Measurements from ENCODE around the gene AP5M1.
A peak's percentile ranks its signal among the peaks of the same experiment; 100 is the strongest.
"Not testable (repeated sequence)": the region's sequence is repeated elsewhere in the genome, so short reads cannot be mapped to it uniquely, and the experiment has no call there.

Gene AP5M1

DNA sequence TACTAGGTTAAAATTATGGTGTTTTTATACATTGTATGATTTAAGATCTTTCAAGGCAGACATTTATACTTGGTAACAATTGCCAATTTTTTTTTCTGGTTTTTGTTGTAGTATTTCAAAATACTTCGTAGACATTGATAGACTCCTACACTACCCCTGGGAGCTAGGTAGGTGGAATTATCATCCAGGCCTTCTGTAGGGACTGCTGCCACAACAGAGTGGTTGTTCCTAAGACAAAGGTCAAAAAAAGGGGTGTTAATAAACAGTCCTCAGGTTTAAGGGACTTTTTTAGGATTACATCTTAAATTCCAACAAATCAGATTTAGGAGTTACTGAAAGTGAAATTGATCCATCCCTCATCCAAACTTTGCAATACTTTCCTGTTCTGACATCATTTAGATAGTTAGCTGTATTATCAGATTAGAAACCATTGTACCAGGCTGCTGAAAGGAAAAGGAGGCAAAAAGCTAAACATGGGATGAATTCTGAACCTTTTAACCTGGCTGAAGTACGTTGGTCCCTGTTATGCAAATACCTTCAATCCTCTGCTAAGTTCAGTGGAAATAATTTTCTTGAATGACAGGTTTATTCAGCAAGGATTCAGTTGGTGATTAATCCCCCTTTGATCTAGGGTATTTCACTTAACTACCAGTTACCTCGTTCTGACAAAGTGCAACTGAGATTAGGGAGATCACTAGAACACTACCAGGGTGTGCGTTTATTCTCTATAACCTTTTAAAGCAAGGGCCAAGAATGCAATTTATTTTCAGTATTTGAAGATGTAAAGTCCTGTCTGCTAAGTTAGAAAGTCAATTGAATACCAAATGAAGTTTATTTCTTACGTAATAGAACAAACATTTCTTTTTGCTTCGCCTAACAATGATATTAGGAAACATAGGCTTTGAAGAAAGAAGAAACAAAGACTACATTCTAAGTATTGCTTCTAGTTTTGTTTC, 23.2 kb downstream of the AP5M1 start:
- DNase-seq (ENCODE audit: low read depth): no peak

DNA sequence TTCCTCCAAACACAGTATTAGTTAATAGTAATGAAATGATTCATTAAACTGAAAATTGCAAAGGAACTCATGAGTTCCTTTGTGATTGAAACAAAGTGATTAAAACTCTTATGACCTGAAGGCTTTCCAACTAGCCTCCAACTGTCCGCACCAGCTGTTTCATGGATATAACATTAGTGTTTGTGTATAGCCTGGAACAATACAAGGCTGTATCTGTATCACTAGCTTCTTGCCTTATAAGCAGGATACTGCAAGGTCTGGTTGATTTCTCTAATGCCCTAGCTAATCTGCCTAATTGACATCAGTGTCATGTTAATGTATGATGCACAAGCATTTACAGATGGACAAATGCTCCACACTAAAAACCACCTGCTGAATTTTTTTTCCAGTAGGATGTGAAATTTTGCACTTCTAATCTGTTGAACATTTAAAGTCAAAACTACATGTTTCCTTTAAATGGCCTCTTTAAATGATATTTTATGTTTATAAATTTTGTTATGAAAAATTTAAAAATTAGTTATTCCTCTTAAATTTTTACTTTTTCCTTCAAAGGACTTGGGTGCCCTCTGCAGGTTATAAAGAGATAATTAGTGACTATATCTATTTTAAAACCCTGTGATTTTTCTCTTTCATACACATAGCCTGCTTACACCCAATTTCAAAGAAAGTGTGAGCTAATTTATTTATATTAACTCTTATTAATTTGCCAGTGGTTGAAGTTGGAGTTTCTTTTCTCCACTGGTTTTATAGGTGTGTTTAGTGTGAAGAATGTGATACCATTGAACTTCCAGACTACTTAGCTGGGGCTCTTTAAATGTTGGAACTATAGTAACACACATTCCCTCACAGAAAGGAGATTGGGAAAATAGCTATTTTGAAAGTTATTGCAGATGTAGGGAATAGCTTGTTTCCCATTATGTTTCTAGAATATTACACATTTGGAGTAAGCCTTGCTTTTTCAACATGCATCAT, 25.4 kb downstream of the AP5M1 start:
- no peak for DNase-seq (ENCODE audit: low read depth)

DNA sequence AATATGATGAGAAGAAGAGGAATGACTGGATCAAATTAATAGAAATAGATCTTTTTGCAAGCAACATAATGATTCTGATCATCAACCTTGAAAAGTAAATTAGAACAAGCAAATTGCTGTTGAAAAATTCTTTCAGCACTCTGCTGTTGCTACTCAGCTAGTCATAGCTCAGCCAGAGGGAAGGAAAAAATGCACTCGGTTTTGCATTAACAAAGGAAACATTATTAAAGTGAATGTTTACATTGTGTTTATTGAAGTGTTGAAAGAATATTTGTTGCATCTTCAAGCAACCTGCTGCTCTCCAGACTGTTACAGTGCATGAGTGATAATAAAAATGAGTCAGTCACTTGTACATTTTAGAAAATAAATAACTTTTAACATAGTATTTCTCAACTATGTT, 26.5 kb downstream of the AP5M1 start:
- DNase-seq (ENCODE audit: low read depth): no peak

DNA sequence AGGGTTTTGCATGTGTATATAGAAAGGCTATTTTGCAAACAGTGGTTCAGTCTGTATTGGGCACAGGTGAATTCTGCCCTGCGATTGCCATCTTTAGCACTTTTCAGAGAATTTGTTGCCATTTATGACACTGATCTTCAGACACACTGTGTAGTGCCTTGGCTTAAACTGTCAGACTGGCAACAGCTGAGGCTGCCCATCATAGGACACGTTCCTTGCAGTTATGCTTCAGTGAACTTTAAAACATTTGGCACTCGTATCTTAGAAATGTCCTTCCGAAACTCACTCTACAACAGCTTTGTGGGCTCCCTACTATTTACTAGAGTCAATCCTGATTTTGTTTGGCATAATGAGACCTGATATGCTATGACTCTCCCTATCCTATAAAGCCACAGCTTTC, 29.1 kb downstream of the AP5M1 start:
- DNase-seq (ENCODE audit: low read depth): no peak

DNA sequence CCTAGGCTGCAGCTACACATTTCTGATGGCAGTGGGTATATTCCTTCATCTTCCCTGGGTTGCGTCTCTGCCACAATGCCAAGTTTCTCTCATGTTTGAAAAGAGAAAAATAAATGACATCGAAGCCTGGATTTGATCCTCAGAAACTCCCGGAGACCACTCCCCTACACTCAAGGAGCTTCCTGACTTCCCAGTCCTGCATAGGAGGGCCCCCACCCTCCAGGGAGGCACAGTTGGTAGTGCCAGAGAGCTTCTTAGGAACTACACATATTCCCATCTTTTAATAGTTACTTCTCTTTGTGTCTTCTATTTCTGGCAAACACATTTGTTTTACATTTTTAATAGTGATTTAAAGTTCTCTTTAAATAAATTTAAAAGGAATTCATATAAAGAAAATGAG, 30.7 kb downstream of the AP5M1 start:
- no peak for DNase-seq (ENCODE audit: low read depth)

DNA sequence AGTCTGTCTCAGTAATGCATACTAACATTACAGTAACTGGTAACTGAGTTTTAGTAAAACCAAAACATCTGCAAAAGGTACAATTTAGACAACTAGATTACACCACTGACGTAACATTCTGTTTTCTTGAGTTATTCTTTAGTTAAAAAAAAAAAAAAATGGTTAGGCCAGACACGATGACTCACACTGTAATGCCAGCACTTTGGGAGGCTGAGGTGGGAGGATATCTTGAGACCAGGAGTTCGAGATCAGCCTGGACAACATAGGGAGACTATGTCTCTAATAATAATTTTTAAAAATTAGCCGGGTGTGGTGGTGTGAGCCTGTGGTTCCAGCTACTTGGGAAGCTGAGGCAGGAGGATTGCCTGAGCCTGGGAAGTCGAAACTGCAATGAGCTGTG, 34.1 kb downstream of the AP5M1 start:
- no peak for DNase-seq (ENCODE audit: low read depth)

DNA sequence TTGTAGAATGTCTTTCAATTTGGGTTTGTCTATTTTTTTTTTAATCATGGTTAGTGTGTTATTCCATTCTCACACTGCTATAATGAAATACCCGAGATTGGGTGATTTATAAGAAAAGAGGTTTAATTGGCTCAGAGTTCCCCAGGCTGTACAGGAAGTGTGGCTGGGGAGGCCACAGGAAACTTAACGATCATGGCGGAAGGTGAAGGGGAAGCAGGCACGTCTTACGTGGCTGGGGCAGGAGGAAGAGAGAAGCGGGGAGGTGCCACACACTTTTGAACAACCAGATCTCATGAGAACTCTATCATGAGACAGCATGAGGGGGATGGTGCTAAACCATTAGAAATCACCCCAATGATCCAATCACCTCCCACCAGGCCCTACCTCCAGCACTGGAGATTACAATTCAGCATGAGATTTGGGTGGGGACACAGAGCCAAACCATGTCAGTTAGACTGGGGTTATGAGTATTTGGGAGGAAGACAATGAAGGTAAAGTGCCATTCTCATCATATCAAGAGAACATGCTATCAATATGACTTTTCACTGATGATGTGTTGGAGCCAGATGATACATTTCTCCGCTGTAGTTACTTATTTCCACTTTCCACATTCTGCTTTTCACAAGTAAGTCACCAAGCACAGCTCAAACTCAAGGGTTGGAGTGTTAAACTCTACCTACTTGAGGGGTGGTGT, 45.8 kb downstream of the AP5M1 start:
- no peak for DNase-seq (ENCODE audit: low read depth)

DNA sequence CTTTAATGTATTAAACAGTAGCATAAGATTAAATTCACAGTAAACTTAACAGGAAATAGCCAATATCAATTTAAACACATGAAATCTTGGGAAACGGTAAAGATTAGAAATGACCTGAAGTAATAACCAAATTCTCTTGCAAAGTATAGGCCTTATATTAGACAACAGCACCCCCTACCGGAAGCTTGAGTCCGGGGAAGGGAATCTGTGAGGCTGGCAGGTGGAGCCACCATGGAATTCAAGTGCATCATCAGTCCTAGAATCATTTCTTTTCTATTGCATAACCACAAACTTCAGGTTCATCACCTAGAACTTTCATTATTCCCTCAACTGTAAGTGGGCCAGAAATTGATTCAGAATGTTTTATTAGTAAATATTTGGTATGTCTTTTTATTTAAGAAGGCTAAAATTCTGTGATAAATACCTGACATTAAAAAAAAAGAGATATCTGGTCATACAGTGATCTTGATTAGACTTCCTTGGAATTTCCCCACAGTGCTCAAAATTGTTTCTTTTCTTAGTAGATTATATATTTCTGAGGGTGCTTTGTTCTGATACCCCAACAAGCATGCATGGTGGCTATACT, 48.6 kb downstream of the AP5M1 start:
- peak; percentile 62 for DNase-seq (ENCODE audit: low read depth)

DNA sequence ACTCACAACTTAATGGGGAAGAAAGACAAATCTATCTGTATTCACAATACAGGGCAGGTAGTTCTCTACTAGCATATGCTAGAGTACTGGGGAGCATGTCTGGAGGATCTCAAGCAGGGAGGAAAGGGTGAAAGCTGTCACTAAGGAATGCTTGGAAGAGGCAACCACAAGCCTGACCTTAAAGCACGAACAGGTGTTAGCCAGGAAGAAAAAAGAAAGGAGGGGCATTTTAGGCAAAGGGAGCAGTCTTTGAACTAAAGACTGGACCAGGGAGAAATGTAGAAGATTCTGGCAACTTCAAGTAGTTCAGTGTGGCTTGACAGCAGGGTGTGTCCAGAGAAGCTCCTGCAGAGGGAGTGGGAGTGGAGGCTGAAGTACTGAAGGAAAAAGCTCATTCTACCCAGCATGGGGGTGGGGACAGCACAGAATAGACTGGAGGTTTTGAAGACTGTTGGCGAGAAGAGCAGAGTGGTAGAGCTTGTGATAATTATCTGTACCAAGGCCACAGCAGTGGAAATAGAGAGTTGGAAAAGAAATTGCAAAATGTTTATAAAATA, 50.9 kb downstream of the AP5M1 start:
- no peak for DNase-seq (ENCODE audit: low read depth)

DNA sequence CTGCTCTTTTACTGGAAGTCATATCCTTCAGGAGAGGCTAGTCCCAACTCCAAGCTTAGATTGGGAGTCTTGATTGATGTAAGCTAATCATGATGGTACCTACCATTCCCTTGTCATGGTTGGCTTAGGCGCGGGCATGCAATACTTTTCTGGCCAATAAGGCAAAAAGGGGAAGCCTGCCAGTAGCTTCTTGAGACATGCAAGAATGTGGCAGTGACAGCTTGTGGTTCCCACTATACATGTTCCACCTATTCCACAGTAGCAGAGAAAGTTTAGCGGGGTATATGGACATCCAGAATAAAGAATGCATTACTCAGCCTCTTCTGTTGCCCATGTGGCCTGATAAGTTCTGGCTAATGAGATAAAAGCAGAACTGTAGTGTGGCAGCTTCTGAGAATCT, 55.0 kb downstream of the AP5M1 start:
- DNase-seq (ENCODE audit: low read depth): no peak

DNA sequence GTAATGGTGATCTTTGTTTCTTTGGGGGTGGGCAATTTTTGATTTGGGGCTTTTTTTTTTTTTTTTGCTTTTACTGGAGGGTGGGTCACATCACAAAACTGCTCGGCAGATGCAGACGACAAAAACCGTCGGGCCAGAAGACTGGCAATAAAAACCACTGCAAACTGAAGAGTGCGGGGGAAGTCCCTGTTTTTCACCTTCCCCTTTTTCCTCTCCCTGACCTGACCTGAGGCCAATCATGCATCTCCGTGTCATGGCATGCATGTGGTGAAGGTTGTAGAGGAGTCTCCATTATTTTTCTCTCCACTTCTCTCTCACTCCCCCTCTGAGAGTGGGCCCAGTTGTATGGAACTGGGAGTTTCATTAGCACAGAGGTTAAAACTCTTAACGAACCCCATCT, 57.5 kb downstream of the AP5M1 start:
- DNase-seq (ENCODE audit: low read depth): no peak

DNA sequence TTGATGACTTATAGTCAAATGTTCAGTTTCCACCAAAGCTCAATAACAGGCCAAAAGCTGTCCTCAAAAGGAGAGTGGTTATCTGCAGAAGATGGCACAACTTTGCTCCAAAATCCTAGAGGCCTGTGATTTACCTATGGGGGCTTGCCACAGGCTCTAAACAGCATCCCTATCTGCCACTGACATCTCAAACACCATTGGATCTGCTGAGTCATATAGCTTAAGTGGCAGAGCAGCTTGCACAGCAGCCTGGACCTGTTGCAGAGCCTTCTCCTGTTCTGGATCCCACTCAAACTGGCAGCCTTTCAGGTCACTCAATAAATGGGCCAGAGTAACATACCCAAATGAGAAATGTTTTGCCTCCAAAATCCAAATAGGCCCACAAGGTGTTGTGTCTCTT, 61.1 kb downstream of the AP5M1 start:
- DNase-seq (ENCODE audit: low read depth): no peak

DNA sequence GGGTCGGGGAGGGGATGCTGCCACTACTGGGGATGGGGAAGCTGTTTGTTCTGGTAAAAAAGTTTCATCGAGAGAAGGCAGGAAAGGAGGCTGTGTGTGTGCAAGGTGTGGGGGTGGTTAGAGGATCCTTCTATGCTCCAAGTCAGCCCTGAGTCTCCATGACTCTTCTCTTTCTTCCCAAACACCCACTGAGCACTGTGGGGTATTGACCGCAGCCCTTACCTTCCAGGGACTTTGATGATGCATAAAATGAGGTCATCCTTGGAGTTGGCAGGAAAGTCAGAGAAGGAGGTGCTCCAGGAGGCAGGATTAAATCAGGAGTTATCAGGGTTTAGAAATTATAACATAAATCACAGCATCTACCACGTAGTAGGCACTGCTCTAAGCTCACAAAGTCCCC, 63.7 kb downstream of the AP5M1 start:
- DNase-seq (ENCODE audit: low read depth): not testable (repeated sequence)

DNA sequence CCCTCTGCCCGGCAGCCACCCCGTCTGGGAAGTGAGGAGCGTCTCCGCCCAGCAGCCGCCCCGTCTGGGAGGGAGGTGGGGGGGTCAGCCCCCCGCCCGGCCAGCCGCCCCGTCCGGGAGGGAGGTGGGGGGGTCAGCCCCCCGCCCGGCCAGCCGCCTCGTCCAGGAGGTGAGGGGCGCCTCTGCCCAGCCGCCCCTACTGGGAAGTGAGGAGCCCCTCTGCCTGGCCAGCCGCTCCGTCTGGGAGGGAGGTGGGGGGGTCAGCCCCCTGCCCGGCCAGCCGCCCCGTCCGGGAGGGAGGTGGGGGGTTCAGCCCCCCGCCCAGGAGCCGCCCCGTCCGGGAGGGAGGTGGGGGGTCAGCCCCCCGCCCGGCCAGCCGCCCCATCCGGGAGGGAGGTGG, 65.0 kb downstream of the AP5M1 start:
- not testable (repeated sequence) for DNase-seq (ENCODE audit: low read depth)

DNA sequence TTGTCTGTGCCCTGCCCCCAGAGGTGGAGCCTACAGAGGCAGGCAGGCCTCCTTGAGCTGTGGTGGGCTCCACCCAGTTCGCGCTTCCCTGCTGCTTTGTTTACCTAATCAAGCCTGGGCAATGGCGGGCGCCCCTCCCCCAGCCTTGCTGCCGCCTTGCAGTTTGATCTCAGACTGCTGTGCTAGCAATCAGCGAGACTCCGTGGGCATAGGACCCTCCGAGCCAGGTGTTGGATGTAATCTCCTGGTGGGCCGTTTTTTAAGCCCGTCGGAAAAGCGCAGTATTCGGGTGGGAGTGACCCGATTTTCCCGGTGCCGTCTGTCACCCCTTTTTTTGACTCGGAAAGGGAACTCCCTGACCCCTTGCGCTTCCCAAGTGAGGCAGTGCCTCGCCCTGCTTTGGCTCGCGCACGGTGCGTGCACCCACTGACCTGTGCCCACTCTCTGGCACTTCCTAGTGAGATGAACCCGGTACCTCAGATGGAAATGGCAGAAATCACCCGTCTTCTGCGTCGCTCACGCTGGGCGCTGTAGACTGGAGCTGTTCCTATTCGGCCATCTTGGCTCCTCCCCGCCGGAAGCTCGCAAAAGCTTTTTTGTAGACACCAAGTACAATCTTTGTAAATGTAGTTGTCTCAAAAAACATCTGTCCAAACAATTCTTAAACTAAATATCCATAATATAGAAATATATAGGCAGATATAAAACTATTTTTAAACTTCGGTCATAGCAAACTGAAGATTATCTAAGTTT, 75.0 kb downstream of the AP5M1 start:
- DNase-seq (ENCODE audit: low read depth): not testable (repeated sequence)

DNA sequence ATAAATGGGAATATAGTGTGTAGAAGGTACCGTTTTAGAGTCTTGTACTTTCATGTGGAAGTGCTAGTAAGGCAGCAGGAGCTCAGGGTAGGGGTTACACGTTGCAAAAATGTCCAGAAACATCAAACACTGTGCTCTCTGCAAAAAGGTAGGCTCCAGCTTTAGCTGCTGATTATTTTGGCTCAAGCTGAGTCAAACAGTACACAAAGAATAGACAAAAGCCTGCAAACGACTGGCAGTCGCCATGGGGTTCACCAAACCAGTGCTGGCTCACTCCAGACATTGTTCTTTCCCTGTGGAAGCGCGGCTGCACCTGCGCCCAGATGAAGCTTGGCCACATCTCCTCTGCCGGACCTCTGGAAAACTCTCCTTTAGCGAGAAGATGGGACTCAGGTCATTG, 76.3 kb downstream of the AP5M1 start:
- no peak for DNase-seq (ENCODE audit: low read depth)

DNA sequence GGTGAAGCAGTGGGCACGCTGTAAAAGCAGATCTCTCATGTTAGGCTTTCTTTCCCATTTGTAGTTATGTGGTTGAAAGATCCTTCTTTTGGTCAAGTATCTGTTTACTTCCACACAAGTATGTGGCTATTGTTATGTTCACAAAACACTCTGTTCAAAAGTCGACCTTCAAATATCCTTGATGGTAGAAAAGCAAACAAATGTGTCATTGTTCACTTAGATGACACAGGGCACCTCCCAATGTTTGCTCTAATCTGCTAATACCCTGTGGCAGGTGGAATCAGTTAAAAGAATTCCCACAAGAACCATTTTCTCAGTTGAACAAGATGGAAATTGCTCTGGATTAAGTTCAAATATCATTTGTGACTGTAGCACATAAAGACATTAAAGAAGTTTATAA, 78.0 kb downstream of the AP5M1 start:
- DNase-seq (ENCODE audit: low read depth): no peak

Data from activated gamma-delta T cell treated with anti-CD3 and anti-CD28 coated beads, Interleukin-2, amount 50 U/mL, for 16 hours (primary cell).